Hepatocyte (in vitro differentiated cells): ENCODE data around the gene POC1A. TPM values are rescaled to one million over a fixed set of nuclear protein-coding genes. Genes with fewer than 3 reads are reported as not detected.
A peak's percentile ranks its signal among the peaks of the same experiment; 100 is the strongest.

Experiments
- DNase-seq: peaks from one replicate; pipeline ENCODE4 v3.0.0-alpha.2; 2016; ENCODE audit warnings: low spot score
- H2AFZ ChIP-seq: fragments of 200-600 bp; sonication (generic); 2 replicates; pipeline ENCODE4 v1.6.0; 2016; ENCODE audit warnings: antibody characterized with exemption, mild to moderate bottlenecking
- H3K27ac ChIP-seq: fragments of 200-600 bp; sonication (generic); 2 replicates; pipeline ENCODE4 v1.5.1; 2016; ENCODE audit warnings: mild to moderate bottlenecking
- H3K27me3 ChIP-seq: fragments of 200-600 bp; sonication (generic); 2 replicates; pipeline ENCODE4 v1.6.1; 2016
- H3K36me3 ChIP-seq: fragments of 200-600 bp; sonication (generic); replicated peaks from 2 replicates; pipeline ENCODE4 v1.5.1; 2016; ENCODE audit warnings: low read depth; ENCODE audit not compliant: insufficient read depth
- H3K4me1 ChIP-seq: fragments of 200-600 bp; sonication (generic); 2 replicates; pipeline ENCODE4 v1.5.1; 2016; ENCODE audit warnings: mild to moderate bottlenecking, moderate library complexity; ENCODE audit not compliant: insufficient read depth
- H3K4me2 ChIP-seq: fragments of 200-600 bp; sonication (generic); 2 replicates; pipeline ENCODE4 v1.6.0; 2016
- H3K4me3 ChIP-seq: fragments of 200-600 bp; sonication (generic); 2 replicates; pipeline ENCODE4 v1.5.1; 2016; ENCODE audit warnings: mild to moderate bottlenecking
- H3K79me2 ChIP-seq: fragments of 200-600 bp; sonication (generic); 2 replicates; pipeline ENCODE4 v1.6.0; 2017; ENCODE audit warnings: mild to moderate bottlenecking
- H3K9me2 ChIP-seq: fragments of 200-600 bp; sonication (generic); replicated peaks from 2 replicates; pipeline ENCODE4 v1.6.0; 2017; ENCODE audit warnings: mild to moderate bottlenecking; ENCODE audit not compliant: insufficient read depth
- H3K9me3 ChIP-seq: fragments of 200-600 bp; sonication (generic); 2 replicates; pipeline ENCODE4 v1.5.1; 2016; ENCODE audit warnings: low read depth, mild to moderate bottlenecking
- H4K20me1 ChIP-seq: fragments of 200-600 bp; sonication (generic); 2 replicates; pipeline ENCODE4 v1.6.0; 2016; ENCODE audit warnings: mild to moderate bottlenecking; ENCODE audit not compliant: insufficient read depth, poor library complexity, severe bottlenecking
- EZH2 ChIP-seq: fragments of 200-600 bp; sonication (generic); IDR thresholded peaks from 2 replicates; pipeline ENCODE4 v1.6.1; 2016; ENCODE audit warnings: antibody characterized with exemption, mild to moderate bottlenecking, borderline replicate concordance
- EZH2phosphoT487 ChIP-seq: fragments of 200-600 bp; sonication (generic); IDR thresholded peaks from one replicate; pipeline ENCODE4 v1.6.1; 2018; ENCODE audit warnings: antibody characterized with exemption, mild to moderate bottlenecking, low read depth, moderate library complexity; ENCODE audit not compliant: unreplicated experiment, severe bottlenecking
- whole genome bisulfite sequencing: methylation state at CpG from one replicate; pipeline ENCODE4 v1.1.6; 2016; ENCODE audit warnings: low lambda C conversion rate; ENCODE audit errors: missing lambda C conversion rate; 5-methylcytosine and 5-hydroxymethylcytosine counted together
- polyA plus RNA-seq: library from polyadenylated mRNA; unstranded; fragments of >200 nt; fragmentation: Nextera tagmentation; extraction: Ambion mirVana; gene quantifications from 2 replicates; pipeline ENCODE4 v1.2.1, GENCODE V29; 2016
- total RNA-seq: library from RNA; depleted of rRNA; stranded (reverse); fragments of >200 nt; gene quantifications from 2 replicates; pipeline ENCODE4 v1.2.3, GENCODE V29; 2014
- TF ChIP-seq, protein P1 (sequence below): fragments of 200-600 bp; sonication (generic); IDR thresholded peaks from 2 replicates; pipeline ENCODE4 v1.5.1; 2016; ENCODE audit warnings: antibody characterized with exemption, mild to moderate bottlenecking; ENCODE audit not compliant: poor library complexity

POC1A gene
- total and polyA plus RNA-seq, 2 experiments from 2014 or later, result 2.6 to 3.7 TPM

DNA sequence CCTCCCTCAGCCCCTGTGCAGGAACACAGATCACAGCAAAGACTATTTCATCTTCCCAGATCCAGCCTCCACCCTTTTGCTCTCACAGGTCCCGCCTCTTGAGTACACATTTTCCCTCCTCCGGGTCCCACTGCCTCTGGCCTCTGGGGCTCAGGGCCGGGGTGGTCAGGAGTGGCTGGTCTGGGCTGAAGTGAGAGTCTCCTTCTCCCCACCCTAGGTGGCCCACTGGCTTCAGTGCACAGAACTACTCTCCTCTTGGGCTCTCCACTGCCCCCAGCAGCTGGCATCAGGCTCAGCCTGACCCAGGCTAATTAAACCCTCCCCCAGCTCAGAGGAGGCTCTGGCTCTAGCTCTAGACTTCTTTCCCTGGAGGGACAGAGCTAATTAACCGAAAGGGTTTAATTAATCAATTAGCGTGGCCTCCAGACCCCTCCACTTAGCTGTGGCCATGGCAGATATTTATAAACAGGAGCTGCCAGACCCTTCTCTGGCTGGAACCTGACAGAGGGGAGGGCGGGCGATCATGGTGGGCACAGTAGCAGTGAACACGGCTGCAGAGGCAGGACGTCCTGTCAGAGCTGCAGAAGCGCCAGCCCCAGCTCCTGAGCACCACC lies 113.0 kb downstream of the POC1A start:
- Histone ChIP-seq H3K79me2 (no peaks in the 10 kb centered on the region), H3K4me2 (no peak overlapping the region), H3K9me2 (no peaks in the 10 kb centered on the region), H3K9me3 (no peaks in the 10 kb centered on the region), H3K27ac (no peak overlapping the region), H2AFZ (no peak overlapping the region), H3K36me3 (no peaks in the 10 kb centered on the region), H3K27me3 (no peaks in the 10 kb centered on the region), H4K20me1 (no peaks in the 10 kb centered on the region), H3K4me1 (peaks cover 17% of the 10 kb centered on the region), H3K4me3 (no peak overlapping the region)
- WGBS, result 64% methylated on average over 10 of the region's 10 CpGs
- DNase-seq, result peak; percentile 37
- TF ChIP-seq EZH2phosphoT487 (no peak), EZH2 (no peak)
- TF ChIP-seq, protein P1, sequence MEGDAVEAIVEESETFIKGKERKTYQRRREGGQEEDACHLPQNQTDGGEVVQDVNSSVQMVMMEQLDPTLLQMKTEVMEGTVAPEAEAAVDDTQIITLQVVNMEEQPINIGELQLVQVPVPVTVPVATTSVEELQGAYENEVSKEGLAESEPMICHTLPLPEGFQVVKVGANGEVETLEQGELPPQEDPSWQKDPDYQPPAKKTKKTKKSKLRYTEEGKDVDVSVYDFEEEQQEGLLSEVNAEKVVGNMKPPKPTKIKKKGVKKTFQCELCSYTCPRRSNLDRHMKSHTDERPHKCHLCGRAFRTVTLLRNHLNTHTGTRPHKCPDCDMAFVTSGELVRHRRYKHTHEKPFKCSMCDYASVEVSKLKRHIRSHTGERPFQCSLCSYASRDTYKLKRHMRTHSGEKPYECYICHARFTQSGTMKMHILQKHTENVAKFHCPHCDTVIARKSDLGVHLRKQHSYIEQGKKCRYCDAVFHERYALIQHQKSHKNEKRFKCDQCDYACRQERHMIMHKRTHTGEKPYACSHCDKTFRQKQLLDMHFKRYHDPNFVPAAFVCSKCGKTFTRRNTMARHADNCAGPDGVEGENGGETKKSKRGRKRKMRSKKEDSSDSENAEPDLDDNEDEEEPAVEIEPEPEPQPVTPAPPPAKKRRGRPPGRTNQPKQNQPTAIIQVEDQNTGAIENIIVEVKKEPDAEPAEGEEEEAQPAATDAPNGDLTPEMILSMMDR, result no peak

GRCh38 chr3:52040600-52040999 lies 113.6 kb downstream of the POC1A start:
- no peaks in the 10 kb centered on the region for H4K20me1 ChIP-seq
- TF ChIP-seq EZH2phosphoT487, result no peak
- TF ChIP-seq EZH2, result no peak
- TF ChIP-seq, protein P1, result no peak
- no peaks in the 10 kb centered on the region for H3K9me3 ChIP-seq
- H3K4me3 ChIP-seq, result no peak overlapping the region
- WGBS, result 93% methylated on average over 7 of the region's 8 CpGs
- H3K4me2 ChIP-seq, result no peak overlapping the region
- no peak for DNase-seq
- no peak overlapping the region for H2AFZ ChIP-seq
- H3K36me3 ChIP-seq, result no peaks in the 10 kb centered on the region
- no peaks in the 10 kb centered on the region for H3K9me2 ChIP-seq
- no peak overlapping the region for H3K27ac ChIP-seq
- peaks cover 13% of the 10 kb centered on the region for H3K4me1 ChIP-seq
- no peaks in the 10 kb centered on the region for H3K27me3 ChIP-seq
- H3K79me2 ChIP-seq, result no peaks in the 10 kb centered on the region

DNA sequence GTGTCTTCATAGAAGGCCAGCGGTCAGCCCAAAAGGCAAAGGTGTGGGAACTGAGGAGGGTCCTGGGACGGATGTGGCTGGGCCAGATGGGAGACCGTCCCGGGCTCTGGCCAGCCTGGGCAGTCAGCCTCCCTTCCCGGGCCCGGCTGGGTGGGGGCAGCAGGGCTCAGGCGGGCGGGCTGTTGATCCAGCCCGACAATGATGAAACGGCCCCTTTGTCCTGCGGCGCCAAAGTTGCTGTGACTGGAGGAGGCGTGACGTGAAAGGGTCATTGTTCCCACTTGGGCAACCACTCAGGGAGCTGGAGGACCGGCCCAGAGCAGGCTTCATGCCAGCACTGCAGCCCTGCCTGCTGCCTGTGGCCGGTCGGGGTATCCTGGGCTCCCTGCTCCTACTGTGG lies 114.4 kb downstream of the POC1A start:
- Histone ChIP-seq H2AFZ (no peak overlapping the region), H3K79me2 (no peaks in the 10 kb centered on the region), H3K4me2 (no peak overlapping the region), H3K4me1 (peaks cover 8% of the 10 kb centered on the region), H3K4me3 (no peak overlapping the region), H3K27me3 (no peaks in the 10 kb centered on the region), H3K36me3 (no peaks in the 10 kb centered on the region), H3K27ac (no peak overlapping the region), H3K9me3 (no peaks in the 10 kb centered on the region), H4K20me1 (no peaks in the 10 kb centered on the region), H3K9me2 (no peaks in the 10 kb centered on the region)
- WGBS, result 93% methylated on average over 9 of the region's 17 CpGs
- peak; percentile 39 for DNase-seq
- TF ChIP-seq EZH2phosphoT487, result no peak
- TF ChIP-seq EZH2, result no peak
- TF ChIP-seq, protein P1, result no peak
